GM19467 (cell line): Measurements from ENCODE around the gene PSMA8.
"Not testable (repeated sequence)": the region's sequence is repeated elsewhere in the genome, so short reads cannot be mapped to it uniquely, and the experiment has no call there.

Experiments used
- ATAC-seq: cut with Tn5 transposase; IDR thresholded peaks from one replicate; pipeline ENCODE4 v1.9.1; 2021; ENCODE audit warnings: mild to moderate bottlenecking, moderate library complexity; ENCODE audit not compliant: unreplicated experiment

Gene PSMA8

DNA sequence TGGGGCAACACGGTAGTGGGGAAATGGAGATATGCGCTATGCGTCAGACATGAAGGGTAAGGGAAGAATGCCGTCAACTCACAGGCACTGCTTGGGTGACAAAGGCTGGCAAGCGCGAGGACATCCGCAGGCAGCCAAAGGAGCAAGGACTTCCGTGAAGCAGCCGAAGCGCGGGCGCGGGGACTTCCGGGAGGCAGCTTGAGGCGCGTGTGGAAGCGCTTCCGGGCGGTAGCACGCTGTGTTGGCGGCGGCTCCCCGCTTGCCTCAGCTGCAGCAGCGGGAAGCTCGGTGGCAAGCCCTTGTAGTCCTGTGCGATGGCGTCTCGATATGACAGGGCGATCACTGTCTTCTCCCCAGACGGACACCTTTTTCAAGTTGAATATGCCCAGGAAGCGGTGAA, at the start of gene PSMA8:
TSS of gene PSMA8 (plus strand) at position 218 of the 400 bp plus-strand sequence. CDS start at position 315, 97 bp downstream.
- ATAC-seq, result no peak

DNA sequence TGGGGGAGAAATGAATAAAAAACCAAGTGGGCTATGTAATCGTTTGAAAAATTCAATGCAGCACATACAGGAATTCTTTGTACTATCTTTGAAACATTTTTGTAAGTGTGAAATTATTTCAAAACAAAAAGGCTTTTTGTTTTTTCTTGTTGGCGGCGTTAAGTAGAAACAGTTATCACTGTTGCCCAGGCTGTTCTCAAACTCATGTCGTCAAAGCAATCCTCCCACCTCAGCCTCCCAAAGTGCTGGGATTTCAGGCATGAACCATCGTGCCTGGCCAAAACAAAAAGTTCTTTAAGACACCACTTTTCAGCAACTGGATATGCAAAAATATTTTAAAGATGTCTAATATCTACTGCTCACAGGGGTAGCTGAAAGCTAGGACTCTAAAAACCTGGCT, 48.6 kb upstream of the PSMA8 start:
- ATAC-seq, result no peak

DNA sequence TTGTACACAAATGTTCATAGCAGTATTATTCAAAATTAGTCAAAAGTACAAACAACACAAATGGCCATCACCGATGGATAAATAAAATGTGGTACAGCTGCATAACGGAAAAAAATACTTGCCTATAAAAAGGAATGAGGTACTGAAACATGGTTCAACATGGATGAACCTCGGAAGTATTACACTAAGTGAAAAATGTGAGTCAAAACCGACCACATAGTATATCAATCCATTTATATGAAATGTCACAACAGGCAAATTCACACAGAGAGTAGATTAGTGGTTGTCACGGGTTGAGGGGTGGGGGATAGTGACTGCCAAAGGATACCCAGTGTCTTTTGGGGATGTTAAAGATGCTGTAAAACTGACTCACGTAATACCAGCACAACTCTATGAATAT, 46.7 kb upstream of the PSMA8 start:
- no peak for ATAC-seq

DNA sequence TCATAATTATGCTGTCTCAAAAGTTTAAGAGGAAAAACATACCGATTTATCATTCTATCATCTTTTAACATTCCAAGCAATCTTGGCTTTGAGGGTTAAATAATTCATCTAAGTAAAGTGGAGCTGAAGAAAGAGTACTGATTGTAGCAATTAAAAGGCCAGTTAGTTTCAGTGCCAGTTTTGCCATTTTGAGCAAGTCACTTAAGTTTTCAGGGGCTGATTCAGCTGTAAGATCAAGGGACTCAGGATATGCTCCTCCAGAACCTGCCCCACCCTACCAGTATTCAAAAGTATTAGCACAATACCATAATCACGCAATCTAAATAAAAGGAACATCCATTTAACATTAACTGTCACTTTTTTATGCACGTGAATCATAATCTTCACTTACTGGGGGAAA, 45.2 kb upstream of the PSMA8 start:
- no peak for ATAC-seq

DNA sequence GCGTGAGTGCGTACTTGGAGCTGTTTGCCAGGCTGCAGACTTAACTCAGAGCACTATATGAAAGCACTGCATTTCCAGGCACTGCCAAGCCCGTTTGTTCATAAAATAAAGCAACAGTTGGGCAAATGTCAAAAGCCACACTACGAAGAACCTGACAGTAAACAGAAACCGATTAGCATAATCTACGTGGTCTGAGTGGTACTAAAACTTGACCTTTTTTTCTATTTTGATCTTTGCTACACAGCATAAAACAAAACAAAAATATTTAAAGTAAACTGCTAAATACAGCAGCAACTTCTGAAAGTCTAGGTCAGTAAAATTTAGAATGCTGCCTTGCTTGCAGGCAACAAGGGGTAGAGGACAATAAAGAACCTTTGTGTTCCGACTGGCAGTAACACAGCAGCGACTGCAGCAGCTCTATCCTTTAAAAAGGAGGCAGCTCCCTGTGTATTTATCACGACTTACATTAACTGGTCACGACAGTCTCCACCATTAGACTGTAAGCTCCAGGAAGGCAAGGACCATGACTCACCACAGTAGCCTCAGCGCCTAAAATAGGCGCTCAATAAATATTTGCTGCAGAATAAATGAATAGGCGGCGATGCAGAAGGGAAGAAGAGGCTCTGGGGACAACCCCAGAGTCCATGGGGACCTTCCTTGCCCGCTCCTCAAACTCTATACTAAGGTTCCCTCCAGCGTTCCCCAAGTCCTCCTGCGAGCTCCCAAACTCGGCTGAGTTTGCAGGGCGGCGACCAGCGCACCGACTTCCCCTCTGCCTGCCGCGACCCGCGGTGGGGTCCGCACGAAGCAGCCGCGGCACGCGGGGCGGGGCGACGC, 44.2 kb upstream of the PSMA8 start:
- peak; percentile 0 for ATAC-seq

DNA sequence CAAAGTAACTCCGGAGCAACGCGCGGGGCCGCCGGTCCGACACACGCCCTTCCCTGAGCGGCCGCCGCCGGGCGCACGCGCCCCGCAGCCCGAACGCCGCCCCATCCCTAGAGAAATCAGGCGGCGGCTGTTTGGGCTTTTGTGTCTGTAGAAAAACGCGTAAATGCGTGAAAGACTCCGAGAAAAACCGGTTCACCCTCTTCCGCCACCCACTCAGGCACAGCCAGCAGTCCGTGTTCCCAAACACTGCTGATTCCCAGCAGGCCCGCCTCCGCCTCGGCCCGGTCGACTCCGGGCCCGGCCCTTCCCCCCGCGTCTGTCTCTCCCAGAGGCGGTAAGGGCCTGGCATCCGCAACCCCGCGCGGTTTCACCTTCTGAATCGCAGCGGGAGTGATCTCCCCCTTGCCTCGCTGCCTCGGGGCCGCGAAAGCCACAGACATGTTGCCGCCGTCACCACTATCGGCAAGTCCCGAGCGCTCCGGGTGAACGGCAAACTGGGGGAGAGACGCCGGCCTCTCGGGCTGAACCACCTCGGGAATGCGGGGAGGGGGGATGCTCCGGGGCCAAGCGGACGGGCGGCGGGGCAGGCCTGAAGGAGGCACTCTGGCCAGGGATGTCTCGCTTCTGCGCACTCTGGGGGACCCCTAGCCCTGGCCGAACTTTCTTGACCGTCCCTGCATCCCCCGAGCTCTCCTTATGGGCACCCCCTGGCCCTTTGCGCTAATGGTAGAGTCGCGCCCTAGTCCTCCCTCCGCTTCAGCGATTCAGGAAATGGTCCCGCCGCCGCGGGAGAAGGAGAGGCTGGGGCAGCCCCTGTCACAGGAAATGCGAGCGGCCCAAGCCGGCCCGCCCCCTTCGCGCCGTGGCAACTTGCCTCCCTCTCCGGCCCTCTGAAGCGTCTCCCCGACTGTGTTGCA, 43.3 kb upstream of the PSMA8 start, which contains the start of gene SS18:
TSS of gene SS18 (minus strand) at position 484 of the 917 bp plus-strand sequence. CDS start at position 440, 44 bp downstream.
- peak; percentile 81 for ATAC-seq

DNA sequence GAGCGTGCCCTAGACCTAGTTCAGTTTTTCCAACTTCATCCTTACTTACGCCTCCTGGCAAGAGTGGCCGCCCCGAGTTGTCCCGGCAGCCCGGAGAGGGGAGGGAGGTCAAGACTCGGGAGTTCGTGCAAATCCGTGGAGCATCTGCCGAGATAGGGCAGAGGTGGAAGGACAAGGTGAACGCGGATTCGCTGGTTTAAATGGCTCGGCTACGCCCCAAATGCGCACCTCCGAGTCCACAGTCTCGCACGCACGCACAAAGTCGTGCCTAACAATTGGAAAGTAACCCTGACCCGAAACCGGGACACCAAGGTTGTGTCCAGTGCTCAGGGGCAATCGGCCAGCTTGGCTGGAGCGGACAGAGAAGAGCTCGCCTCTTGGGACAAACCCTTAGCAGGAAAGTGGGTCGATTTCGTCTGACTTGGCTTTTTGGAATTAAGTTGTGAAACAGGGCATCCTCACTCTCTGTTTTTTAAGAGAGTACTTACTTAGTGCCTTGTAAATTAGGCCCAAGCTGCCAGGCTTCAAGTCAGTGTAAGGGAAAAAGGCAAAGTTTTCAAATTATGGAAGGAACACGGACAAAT, 42.5 kb upstream of the PSMA8 start:
- peak; percentile 44 for ATAC-seq

DNA sequence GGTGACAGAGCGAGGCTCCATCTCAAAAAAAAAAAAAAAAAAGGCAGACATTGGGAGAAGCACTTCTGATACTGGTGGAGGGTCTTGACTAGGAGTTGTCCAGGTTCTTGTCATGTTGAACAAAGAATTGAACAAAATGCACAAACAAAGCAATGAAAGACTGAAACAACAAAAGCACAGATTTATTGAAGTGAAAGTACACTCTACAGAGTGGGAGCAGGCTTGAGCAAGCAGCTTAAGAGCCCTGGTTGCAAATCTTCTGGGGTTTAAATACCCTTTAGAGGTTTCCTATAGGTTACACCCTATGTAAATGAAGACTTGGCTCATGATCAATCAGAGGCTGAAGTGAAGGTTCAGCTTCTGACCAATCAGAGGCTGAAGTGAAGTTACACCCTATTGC, 36.8 kb upstream of the PSMA8 start:
- no peak for ATAC-seq

DNA sequence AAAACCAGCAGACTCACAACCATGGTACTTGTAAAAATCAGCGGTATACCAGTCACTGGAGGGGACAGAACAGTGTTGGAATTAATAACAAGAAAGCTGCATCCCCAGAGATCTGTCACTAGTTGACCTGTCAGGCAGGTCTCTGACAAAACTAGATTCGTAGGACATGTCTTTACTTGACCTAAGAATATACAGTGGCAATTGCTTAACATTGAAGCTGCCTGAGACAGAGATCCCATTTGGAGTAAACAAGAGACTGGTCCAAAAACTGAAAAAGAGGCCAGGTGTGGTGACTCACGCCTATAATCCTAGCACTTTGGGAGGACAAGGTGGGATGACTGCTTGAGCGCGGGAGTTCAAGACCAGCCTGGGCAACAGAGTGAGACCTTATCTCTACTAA, 36.1 kb upstream of the PSMA8 start:
- no peak for ATAC-seq

DNA sequence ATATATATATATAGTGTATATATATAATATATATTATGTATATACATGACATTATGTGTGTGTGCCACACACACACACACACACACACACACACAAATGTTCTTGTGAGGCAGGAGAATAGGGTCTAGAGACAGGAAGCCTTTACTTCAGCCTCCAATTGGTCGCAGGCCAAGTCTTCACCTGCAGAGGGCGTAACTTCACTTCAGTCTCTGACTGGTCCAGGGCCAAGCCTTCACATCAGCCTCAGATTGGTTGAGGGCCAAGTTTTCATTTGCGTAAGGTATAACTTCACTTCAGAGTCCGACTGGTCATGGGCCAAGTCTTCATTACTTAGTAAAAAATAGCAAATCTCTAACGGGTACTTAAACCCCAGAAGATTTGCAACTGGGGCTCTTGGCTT, 30.1 kb upstream of the PSMA8 start:
- no peak for ATAC-seq

DNA sequence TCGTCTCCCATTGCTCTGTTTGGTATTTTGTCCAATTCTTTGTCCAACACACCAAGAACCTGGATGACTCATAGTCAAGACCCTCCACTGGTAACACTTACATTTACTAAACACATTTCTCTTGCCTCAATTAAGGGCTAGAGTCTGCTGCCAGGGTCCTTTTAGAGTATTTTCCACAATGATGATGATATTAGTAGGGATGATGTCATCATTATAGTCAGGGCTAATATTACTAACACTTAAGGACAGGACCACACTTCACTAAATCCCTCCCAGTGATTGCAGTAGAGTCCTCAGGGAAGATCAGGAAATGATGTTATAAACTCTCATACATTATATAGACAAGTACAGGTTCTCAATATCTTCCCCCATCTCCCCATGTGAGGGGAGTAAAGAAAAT, 29.6 kb upstream of the PSMA8 start:
- ATAC-seq, result no peak

DNA sequence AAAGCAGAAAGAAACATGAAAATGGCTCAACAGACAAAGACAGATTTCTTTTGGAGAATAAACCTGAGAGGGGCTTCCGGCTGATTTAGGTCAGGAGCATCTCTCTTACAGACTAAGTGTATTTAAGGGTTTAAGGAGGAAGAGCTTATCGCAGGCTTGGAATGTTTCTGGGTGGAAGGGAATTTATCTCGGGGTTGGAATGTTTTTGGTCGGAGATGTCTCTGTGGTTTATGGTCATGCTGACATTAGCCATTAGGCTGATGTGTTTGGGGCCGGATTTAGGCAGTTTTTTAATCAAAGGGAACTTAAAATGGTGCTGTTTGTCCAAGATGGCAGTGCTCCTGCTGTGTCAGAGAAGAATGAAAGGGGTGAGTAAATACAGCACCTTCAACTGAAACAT, 14.4 kb upstream of the PSMA8 start:
- no peak for ATAC-seq

DNA sequence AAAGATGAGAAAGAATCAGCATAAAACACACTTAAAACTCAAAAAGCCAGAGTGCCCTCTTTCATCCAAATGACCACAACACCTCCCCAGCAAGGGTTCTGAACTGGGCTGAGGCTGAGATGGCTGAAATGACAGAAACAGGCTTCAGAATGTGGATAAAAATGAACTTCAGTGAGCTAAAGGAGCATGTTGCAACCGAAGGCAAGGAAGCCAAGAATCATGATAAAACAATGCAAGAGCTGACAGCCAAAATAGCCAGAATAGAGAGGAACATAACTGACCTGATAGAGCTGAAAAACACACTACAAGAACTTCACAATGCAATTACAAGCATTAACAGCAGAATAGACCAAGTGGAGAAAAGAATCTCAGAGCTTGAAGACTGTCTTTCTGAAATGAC, 12.2 kb upstream of the PSMA8 start:
- no peak for ATAC-seq

DNA sequence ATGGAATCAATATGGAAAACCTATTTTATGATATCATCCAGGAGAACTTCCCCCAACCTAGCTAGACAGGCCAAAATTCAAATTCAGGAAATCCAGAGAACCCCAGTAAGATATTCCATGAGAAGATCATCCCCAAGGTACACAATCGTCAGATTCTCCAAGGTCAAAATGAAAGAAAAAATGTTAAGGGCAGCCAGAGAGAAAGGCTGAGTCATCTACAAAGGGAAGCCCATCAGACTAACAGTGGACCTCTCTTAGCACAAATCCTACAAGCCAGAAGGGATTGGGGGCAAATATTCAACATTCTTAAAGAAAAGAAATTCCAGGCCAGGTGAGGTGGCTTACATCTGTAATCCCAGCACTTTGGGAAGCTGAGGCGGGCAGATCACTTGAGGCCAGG, 11.7 kb upstream of the PSMA8 start:
- not testable (repeated sequence) for ATAC-seq

DNA sequence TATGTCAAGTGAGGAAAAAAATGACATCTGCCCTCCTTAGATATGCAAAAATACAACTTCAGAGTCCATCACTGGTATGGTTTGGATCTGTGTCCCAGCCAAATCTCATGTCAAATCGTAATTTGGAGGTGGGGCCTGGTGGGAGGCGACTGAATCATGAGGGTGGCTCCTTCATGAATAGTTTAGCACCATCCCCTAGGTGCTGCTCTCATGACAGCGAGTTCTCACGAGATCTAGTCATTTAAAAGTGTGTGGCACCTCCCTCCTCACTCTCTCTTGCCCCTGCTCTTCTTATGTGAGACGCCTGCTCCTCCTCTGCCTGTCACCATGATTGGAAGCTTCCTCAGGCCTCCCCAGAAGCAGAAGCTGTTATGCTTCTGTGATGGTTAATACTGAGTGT, 5.9 kb upstream of the PSMA8 start:
- no peak for ATAC-seq

DNA sequence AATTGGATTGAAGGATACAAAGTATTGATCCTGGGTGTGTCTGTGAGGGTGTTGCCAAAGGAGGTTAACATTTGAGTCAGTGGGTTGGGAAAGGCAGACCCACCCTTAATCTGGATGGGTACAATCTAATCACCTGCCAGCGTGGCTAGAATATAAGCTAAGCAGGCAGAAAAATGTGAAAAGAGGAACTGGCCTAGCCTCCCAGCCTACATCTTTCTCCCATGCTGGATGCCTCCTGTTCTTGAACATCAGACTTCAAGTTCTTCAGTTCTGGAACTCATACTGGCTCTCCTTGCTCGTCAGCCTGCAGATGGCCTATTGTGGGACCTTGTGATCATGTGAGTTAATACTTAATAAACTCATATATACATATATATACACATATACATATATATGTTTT, 5.5 kb upstream of the PSMA8 start:
- not testable (repeated sequence) for ATAC-seq

DNA sequence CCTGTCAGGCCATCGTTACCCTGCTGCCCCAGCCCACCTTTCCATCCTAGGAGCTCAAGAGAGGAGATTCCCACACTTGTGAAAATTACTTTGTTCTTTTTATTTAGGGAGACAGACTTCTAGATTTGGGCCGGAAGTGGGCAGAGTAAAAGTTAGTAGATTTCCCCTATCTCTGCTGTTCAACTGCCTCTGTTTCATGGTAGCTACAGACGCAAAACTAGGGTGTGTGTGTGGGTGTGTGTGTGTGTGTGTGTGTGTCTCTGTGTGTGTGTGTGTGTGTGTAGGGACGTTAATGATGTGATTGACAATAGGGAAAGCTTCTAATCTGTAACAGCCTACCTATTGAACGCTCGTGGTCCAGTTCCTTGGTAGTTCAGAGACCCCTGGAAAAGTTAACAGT, 438 bp downstream of the PSMA8 start:
- ATAC-seq, result no peak

DNA sequence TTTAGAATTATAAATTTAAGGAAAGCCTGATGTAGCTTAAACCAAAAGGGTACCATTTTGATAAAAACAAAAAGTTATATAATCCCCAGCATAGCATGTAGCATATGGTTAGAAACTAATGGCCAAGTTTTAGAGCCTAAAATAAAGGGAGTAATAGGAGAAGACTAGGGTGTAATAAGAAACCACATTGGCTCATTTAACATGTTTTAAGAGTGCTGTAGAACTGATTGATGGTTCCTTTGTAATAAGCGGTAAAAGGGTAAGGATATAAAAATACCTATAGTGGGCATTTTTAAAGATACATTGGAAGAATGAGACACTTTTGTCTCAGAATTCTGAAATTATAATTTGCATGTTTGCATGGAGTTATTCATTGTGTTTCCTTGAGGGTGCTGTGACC, 1.9 kb downstream of the PSMA8 start:
- ATAC-seq, result no peak

DNA sequence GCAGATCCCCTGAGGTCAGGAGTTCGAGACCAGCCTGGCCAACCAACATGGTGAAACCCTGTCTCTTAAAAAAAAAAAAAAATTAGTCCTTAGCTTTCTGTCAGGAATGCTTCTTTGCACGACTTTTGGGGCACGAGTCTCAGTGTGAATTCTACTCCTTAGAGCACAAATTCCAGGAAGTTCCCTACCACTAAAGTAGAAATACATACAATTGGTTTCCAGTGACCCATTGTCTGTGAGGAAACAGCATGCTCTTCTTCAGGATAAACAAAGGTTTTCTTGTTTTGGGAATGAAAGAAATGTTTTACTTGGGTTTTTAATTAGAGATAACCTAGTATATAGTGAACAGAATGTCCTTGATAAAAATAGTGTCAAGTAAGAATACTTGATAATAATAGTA, 23.7 kb downstream of the PSMA8 start:
- ATAC-seq, result no peak

DNA sequence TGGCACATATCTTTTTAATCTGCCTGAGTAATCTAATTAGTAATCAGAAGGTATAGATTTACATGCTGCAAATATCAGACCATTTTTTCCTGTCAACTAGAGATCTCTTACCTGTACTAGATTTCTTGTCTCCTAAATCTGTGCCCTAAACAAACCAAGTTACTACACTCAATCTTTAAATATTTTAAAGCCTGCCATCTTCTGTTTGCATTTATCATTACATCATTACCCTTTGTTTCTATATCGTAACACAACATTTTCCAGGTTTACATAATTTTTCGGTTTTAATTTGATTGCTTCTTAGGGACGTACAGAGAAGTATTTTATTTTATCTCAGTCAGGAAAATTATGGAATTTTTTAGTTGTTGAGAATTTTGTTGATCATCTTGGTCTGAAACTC, 25.7 kb downstream of the PSMA8 start:
- no peak for ATAC-seq

DNA sequence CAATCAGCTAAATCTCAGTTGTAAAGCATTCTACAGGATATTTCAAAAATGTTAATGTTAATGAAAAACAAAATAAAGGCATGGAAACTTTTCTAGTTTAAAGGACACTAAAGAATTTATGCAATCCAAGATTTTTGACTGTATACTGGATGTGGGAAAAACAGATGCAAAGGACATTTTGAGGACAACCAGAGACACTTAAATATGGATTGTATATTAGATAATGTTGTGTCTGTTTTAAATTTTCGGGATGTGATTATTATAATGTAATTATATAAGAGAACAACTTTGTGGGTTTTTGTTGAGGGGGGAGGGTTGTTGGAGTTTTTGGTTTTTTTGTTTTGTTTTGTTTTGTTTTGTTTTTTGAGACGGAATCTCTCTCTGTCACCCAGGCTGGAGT, 30.9 kb downstream of the PSMA8 start:
- no peak for ATAC-seq
